Superior temporal gyrus (tissue), 1 donor: ENCODE results near the gene XPNPEP2.

Experiments used
- DNase-seq: peaks from one replicate; pipeline ENCODE4 v3.0.0-alpha.2; 2016; ENCODE audit errors: extremely low spot score

Gene XPNPEP2

GRCh38 chrX:129798456-129798855, 59.7 kb downstream of the XPNPEP2 start:
- DNase-seq, result no peak

GRCh38 chrX:129798888-129799287, 60.1 kb downstream of the XPNPEP2 start:
- DNase-seq, result no peak

GRCh38 chrX:129800186-129800585, 61.4 kb downstream of the XPNPEP2 start:
- DNase-seq, result no peak

GRCh38 chrX:129802863-129803262, 64.1 kb downstream of the XPNPEP2 start:
- DNase-seq, result no peak

- DNase-seq, result no peak
Observed at GRCh38 chrX:129804806-129805205, 66.0 kb downstream of the XPNPEP2 start.

- DNase-seq, result no peak
Observed at GRCh38 chrX:129808158-129808828, 69.5 kb downstream of the XPNPEP2 start.

GRCh38 chrX:129808829-129809796, 70.3 kb downstream of the XPNPEP2 start:
- DNase-seq, result no peak

- no peak for DNase-seq
Observed at GRCh38 chrX:129813662-129814368, 75.0 kb downstream of the XPNPEP2 start.

GRCh38 chrX:129818123-129818522, 79.3 kb downstream of the XPNPEP2 start:
- DNase-seq, result no peak
